Measurements from ENCODE around the gene DDC.

Gene DDC

GRCh38 chr7:50450590-50451032, 114.6 kb downstream of the DDC start:
- Histone ChIP-seq H4K20me1 (ENCODE audit: low read depth, low read length) (peaks cover 12% of the 10 kb centered on the region; the same call in 1 of the 2 replicates), H3F3A (ENCODE audit: insufficient read depth) (peaks cover 19% of the 10 kb centered on the region; the same call in 1 of the 2 replicates), H3K27ac (ENCODE audit: low read depth, low read length) (peak overlapping the region; percentile 43), H3K9ac (ENCODE audit: low read length) (peak overlapping the region; percentile 83), H3K9me2 (replicated peaks; ENCODE audit: insufficient read depth, low read length) (no peaks in the 10 kb centered on the region), H3K4me2 (ENCODE audit: low read depth, low read length, poor library complexity, severe bottlenecking) (peak overlapping the region; percentile 75), H3K9me3 (ENCODE audit: insufficient read depth, low read length) (no peaks in the 10 kb centered on the region), H3K27me3 (ENCODE audit: low read length) (no peaks in the 10 kb centered on the region), H3K36me3 (ENCODE audit: low read length) (peaks cover 24% of the 10 kb centered on the region; the same call in 1 of the 2 replicates), H2AFZ (ENCODE audit: low read depth, low read length, severe bottlenecking) (peak overlapping the region; percentile 97), H3K4me3 (ENCODE audit: insufficient read depth, low read length, poor library complexity, severe bottlenecking) (peak overlapping the region; percentile 72), H3K79me2 (ENCODE audit: insufficient read depth, low read length) (peaks cover 46% of the 10 kb centered on the region)
- no peak for TF ChIP-seq CTCF (IDR thresholded peaks at IDR 0.05; ENCODE audit: insufficient read depth, low read length, poor library complexity, severe bottlenecking)
- no peak for TF ChIP-seq EZH2phosphoT487 (conservative IDR thresholded peaks at IDR 0.05; ENCODE audit: low read length)

- Histone ChIP-seq H3K9ac (ENCODE audit: low read length) (peak within 1 kb of the TSS; percentile 83), H3F3A (ENCODE audit: insufficient read depth) (peaks cover 19% of the 10 kb centered on the region; the same call in 1 of the 2 replicates), H3K36me3 (ENCODE audit: low read length) (peaks cover 30% of the 10 kb centered on the region), H3K4me2 (ENCODE audit: low read depth, low read length, poor library complexity, severe bottlenecking) (peak within 1 kb of the TSS; percentile 75), H3K9me3 (ENCODE audit: insufficient read depth, low read length) (no peaks in the 10 kb centered on the region), H3K27me3 (ENCODE audit: low read length) (no peaks in the 10 kb centered on the region), H3K79me2 (ENCODE audit: insufficient read depth, low read length) (peaks cover 52% of the 10 kb centered on the region), H3K9me2 (replicated peaks; ENCODE audit: insufficient read depth, low read length) (no peaks in the 10 kb centered on the region), H2AFZ (ENCODE audit: low read depth, low read length, severe bottlenecking) (peak within 1 kb of the TSS; percentile 97), H3K27ac (ENCODE audit: low read depth, low read length) (peak within 1 kb of the TSS; percentile 66), H4K20me1 (ENCODE audit: low read depth, low read length) (peaks cover 16% of the 10 kb centered on the region; the same call in 1 of the 2 replicates), H3K4me3 (ENCODE audit: insufficient read depth, low read length, poor library complexity, severe bottlenecking) (peak within 1 kb of the TSS; percentile 72)
- TF ChIP-seq EZH2phosphoT487 (conservative IDR thresholded peaks at IDR 0.05; ENCODE audit: low read length) = no peak
- no peak for TF ChIP-seq CTCF (IDR thresholded peaks at IDR 0.05; ENCODE audit: insufficient read depth, low read length, poor library complexity, severe bottlenecking)
Measured at GRCh38 chr7:50449881-50450589, 115.2 kb downstream of the DDC start, which contains the start of gene FIGNL1. TSS of gene FIGNL1 (minus strand) at chr7:50450350. CDS start at chr7:50447287, 3,063 bp downstream.

GRCh38 chr7:50449501-50449880, 115.7 kb downstream of the DDC start:
- Histone ChIP-seq H3K9me3 (ENCODE audit: insufficient read depth, low read length) (no peaks in the 10 kb centered on the region), H3K79me2 (ENCODE audit: insufficient read depth, low read length) (peaks cover 56% of the 10 kb centered on the region), H4K20me1 (ENCODE audit: low read depth, low read length) (peaks cover 21% of the 10 kb centered on the region), H3K36me3 (ENCODE audit: low read length) (peaks cover 36% of the 10 kb centered on the region), H3K9me2 (replicated peaks; ENCODE audit: insufficient read depth, low read length) (no peaks in the 10 kb centered on the region), H3K27me3 (ENCODE audit: low read length) (no peaks in the 10 kb centered on the region), H3K9ac (ENCODE audit: low read length) (peak overlapping the region; percentile 83), H3F3A (ENCODE audit: insufficient read depth) (peaks cover 19% of the 10 kb centered on the region; the same call in 1 of the 2 replicates), H2AFZ (ENCODE audit: low read depth, low read length, severe bottlenecking) (peak overlapping the region; percentile 97), H3K4me2 (ENCODE audit: low read depth, low read length, poor library complexity, severe bottlenecking) (peak overlapping the region; percentile 75), H3K4me3 (ENCODE audit: insufficient read depth, low read length, poor library complexity, severe bottlenecking) (peak overlapping the region; percentile 72), H3K27ac (ENCODE audit: low read depth, low read length) (peak overlapping the region; percentile 66)
- TF ChIP-seq CTCF (IDR thresholded peaks at IDR 0.05; ENCODE audit: insufficient read depth, low read length, poor library complexity, severe bottlenecking) (no peak), EZH2phosphoT487 (conservative IDR thresholded peaks at IDR 0.05; ENCODE audit: low read length) (no peak)
